ENCODE results near the gene NFE2L1.

DNA sequence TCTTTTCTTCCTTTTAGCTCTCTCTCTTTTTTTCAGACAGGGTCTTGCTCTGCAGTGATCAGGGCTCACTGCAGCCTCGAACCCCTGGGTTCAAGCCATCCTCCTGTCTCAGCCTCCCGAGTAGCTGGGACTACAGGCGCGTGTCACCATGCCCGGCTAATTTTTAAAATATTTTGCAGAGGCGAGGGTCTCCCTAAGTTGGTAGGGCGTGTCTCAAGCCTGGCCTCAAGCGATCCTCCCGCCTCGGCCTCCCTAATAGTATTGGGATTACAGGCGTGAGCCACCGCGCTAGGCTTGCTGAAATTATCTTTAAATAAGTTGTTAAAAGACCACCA, 58.6 kb downstream of the NFE2L1 start:
- TF ChIP-seq CTCF (IDR thresholded peaks at IDR 0.05 in 2 of 3, conservative IDR thresholded peaks at IDR 0.05 in 1 of 3; ENCODE audit: insufficient read depth in 2 of 3, low read depth in 1 of 3, low read length in 3 of 3): no peak
- TF ChIP-seq PML (IDR thresholded peaks at IDR 0.05; ENCODE audit: low read length): no peak
- TF ChIP-seq, protein P1, sequence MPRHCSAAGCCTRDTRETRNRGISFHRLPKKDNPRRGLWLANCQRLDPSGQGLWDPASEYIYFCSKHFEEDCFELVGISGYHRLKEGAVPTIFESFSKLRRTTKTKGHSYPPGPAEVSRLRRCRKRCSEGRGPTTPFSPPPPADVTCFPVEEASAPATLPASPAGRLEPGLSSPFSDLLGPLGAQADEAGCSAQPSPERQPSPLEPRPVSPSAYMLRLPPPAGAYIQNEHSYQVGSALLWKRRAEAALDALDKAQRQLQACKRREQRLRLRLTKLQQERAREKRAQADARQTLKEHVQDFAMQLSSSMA (CRISPR knock-in tag; IDR thresholded peaks at IDR 0.05): no peak
